ENCODE data around the gene TYW1B.
"Not testable (repeated sequence)": the region's sequence is repeated elsewhere in the genome, so short reads cannot be mapped to it uniquely, and the experiment has no call there.

The TYW1B gene

GRCh38 chr7:72696643-72697042 is 131.4 kb downstream of the TYW1B start:
- not testable (repeated sequence) for DNase-seq

DNA sequence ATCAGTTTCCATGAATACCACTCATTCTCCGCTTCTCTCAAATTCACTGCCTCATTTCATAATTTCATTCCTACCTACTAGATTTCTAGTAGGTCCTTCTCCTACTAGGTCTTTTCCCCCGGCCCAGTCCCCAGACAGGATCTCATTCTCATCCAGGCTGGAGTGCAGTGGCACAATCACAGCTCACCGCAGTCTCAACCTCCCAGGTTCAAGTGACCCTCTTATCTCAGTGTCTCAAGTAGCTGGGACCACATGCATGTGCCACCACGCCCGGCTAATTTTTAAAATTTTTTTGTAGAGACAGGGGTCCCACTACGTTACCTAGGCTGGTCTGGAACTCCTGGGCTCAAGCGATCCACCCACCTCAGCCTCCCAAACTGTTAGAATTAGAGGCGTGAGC is 132.5 kb downstream of the TYW1B start:
- not testable (repeated sequence) for DNase-seq

- not testable (repeated sequence) for DNase-seq
These were observed 136.6 kb downstream of the TYW1B start for GRCh38 chr7:72691442-72691841.

GRCh38 chr7:72690177-72690576 is 137.8 kb downstream of the TYW1B start:
- DNase-seq: not testable (repeated sequence)

GRCh38 chr7:72689344-72689743 is 138.7 kb downstream of the TYW1B start:
- not testable (repeated sequence) for DNase-seq

- DNase-seq: not testable (repeated sequence)
These were observed 146.8 kb downstream of the TYW1B start for GRCh38 chr7:72681211-72681610.

DNA sequence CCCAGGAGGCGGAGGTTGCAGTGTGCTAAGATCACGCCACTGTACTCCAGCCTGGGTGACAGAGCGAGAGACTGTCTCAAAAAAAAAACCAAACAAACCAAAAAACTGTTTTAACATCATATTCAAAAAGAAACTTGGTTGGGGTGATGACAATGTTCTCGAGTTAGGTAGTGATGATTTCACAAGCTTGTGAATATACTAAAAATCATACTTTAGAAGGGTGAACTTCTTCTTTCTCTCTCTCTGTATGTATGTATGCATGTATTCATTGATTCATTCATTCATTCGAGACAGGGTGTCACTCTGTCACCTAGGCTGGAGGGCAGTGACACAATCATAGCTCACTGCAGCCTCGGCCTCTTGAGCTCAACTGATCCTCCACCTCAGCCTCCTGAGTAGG is 151.1 kb downstream of the TYW1B start:
- not testable (repeated sequence) for DNase-seq

DNA sequence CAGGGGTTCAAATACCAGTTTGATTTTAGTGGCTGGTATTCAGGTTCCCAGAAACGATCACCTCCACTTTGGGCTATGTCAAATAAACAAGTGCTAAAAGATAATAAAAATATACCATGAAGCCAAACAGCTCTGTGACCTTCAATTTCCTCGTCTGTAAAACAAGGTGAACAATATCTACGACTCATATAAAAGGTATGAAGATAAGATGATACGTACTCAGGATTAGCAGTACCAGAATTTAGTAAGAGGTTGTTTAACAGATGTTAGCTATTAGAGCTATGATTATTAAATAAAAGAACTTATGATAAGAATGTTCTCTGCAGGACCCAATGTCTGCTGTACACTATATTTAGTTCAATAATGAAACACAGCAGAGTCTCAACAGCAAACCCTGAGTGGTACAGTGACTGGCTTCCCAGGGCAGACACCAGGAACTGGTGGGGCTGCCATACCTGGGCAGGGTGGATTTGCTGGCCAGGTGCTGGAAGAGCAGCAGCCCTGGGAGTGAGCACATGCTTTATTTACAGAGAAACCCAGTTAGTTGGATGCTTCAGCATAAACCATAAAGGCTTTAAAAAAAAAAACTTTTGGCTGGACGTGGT is 151.8 kb downstream of the TYW1B start:
- not testable (repeated sequence) for DNase-seq

DNA sequence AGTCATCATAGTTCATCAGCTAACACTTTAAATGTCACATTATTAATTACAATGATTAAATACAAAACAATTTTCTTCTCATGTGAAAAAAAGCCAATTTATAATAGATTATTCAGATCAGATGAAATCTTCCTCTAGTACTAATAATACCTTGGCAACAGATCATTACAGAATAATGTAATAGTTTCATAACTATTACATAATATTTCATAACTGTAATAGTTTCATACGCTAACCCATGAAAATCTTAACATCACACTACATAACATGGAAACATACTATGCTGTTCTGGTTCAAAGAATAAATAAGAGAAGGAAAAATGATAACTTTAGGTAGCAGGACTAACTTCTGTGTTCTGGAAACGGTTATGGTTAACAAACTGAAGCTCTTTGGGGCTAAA is 152.3 kb downstream of the TYW1B start:
- not testable (repeated sequence) for DNase-seq

GRCh38 chr7:72674394-72674793 is 153.6 kb downstream of the TYW1B start:
- no peak for DNase-seq

DNA sequence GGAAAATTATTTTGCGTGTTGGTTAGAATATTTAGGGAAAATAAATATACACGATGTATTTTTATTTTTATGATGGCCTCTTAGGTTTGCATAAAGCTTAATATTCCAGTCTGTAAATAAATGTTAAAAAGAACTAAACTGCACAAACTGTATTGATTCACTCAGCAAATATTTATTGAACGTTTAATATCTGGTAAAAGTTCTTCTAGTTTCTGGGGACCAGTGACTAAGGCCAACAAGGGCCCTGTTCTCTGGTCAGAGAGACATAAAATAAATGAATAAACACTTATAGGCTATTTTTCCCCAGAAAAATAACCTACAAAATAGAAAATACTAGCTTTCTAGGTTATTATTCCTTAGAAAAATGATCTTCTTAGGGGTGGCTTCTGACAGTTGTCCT is 157.2 kb downstream of the TYW1B start:
- DNase-seq: not testable (repeated sequence)

DNA sequence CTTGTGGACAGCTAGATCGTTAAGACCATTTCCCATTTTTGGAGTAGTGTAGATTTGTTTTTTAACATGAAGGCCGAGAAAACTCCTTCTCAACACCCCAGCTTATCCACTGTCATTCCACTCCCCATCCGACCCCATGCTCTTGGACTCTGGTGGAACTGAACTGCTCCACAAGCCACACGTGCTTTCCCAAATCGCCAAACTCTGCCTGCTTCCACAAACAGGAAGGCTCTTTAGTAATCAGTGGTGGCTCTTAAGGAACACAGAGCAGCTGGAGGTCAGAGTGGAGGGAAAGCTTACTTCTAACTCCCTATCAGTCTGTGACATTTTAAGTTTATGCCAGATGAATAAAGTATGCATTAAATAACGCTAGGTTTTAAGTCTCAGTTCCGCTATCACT is 159.6 kb downstream of the TYW1B start:
- DNase-seq: not testable (repeated sequence)

- not testable (repeated sequence) for DNase-seq
These were observed 161.0 kb downstream of the TYW1B start for GRCh38 chr7:72667049-72667448.

- DNase-seq: not testable (repeated sequence)
These were observed 179.4 kb downstream of the TYW1B start for GRCh38 chr7:72648574-72648973.

- DNase-seq: not testable (repeated sequence)
These were observed 184.3 kb downstream of the TYW1B start for GRCh38 chr7:72643708-72644107.

GRCh38 chr7:72641485-72642248 is 186.3 kb downstream of the TYW1B start:
- DNase-seq: not testable (repeated sequence)

- DNase-seq: not testable (repeated sequence)
These were observed 187.3 kb downstream of the TYW1B start for GRCh38 chr7:72640740-72641139.

DNA sequence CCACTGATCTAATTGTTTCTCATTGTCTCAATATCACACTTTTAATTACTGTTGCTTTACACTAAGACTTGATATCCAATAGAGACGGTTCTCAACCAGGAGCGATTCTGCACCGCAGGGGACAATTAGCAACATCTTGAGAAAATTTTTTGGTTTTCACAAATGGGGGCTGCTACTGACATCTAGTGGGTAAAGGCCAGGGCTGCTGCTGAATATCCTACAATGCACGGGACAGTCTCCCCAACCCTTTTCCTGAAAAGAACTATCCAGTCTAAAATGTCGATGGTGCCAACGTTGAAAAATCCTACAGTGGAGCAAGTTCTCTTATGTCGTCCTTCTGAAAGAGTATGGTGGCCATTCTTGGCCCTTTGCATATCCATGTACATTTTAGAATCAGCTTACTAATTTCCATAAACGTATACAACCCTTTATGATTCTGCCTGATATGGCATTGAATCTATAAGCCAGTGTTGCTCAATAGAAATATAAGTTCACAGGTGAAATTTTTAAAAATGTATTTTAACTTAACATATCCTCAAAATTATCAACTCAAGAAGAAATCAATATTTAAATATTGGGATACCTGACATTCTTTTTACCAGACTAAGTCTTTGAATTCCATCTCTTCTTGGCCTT is 192.6 kb downstream of the TYW1B start:
- not testable (repeated sequence) for DNase-seq

- not testable (repeated sequence) for DNase-seq
These were observed 195.2 kb downstream of the TYW1B start for GRCh38 chr7:72632765-72633292.

GRCh38 chr7:72628375-72628774 is 199.6 kb downstream of the TYW1B start:
- not testable (repeated sequence) for DNase-seq

DNA sequence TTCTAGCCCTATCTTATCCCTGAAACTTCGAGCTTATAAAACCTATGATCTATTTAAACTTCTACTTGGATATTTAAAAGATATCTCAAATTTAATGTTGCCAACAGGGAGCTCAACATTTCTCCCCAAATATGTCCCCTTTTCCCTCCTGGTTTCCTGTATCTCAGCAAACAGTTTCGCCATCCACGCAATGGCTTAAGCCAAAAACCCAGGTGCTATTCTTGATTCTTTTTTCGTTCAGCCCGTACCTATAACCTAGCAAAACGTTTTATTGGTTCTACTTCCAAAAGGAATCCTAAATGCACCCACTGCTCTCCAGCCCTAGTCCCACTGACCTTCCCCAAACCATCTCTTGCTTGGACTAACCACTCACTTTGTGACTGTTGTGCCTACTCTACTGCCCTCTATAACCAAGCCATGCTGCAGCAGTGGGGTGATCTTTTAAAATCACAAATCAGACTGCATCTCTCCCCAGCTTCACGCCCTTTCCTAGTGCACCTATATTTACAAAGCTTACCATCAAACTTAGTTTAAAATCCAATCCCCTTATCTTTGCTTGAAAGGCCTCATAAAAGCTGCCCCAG is 201.5 kb downstream of the TYW1B start:
- DNase-seq: not testable (repeated sequence)

DNA sequence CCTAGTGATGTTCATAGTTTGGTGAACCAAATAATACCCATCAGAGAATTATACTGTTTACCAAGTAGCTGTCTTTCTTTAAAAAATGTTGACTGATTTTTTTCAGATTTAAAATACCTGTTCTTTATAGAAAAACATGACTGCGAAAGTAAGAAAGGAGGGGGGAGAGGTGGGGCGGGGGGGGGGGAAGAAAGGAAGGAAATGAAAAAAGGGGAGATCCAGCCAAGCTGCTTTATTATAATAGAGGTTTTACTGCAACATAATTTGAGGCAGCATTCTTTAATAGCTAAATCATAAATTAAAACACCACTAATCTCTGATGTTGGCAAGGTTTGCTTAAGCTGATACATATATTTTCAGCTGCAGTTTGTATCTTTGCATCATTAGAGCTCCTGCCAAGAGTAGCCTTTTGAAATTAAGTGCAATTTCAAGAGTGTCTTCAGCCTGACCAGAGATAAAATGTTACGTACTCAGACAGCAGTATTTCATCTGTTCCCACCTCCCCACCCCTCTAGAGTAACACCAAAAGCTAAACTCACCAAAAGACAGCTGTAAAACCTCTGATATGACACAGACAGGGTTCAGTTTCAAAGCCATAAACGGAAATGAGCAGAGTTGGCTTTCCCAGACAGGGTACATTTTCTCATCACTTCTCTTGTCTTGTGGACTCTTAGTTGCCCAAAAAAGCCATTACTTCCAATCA is 202.1 kb downstream of the TYW1B start:
- DNase-seq: not testable (repeated sequence)

Measured in fibroblast of skin of right biceps (primary cell).